ENCODE data around the gene PSMD14. TPM values are rescaled to one million over a fixed set of nuclear protein-coding genes. Genes with fewer than 3 reads are reported as not detected.

PSMD14 gene
- total RNA-seq, 1 experiment from 2014 or later = 93.7 TPM

DNA sequence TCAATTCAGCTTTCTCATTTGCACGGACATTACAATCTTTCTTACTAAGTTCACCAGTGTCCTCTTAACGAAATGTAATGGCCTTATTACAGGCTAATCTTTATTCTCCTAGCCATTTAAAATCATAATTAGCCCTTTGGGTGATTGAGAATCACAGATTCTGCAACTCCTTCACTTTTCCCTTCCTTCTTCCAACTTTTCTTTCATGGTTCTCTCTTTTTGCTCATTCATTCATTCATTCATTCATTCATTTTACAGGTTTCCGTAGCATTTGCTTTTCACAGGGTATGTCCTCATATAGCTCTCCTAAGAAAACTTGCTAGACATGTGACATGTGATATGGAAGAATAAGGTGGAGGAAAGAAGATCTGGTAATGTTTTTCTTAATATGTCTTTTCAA, 123.9 kb downstream of the PSMD14 start:
- TF ChIP-seq SIN3A (IDR thresholded peaks at IDR 0.05; ENCODE audit: borderline replicate concordance, insufficient read depth, low read depth, low read length) (no peak), TCF7L2 (IDR thresholded peaks at IDR 0.05; ENCODE audit: low read depth, low read length) (no peak), POLR2AphosphoS5 (IDR thresholded peaks at IDR 0.05; ENCODE audit: low read depth, low read length) (no peak)
- TF ChIP-seq, protein P1, sequence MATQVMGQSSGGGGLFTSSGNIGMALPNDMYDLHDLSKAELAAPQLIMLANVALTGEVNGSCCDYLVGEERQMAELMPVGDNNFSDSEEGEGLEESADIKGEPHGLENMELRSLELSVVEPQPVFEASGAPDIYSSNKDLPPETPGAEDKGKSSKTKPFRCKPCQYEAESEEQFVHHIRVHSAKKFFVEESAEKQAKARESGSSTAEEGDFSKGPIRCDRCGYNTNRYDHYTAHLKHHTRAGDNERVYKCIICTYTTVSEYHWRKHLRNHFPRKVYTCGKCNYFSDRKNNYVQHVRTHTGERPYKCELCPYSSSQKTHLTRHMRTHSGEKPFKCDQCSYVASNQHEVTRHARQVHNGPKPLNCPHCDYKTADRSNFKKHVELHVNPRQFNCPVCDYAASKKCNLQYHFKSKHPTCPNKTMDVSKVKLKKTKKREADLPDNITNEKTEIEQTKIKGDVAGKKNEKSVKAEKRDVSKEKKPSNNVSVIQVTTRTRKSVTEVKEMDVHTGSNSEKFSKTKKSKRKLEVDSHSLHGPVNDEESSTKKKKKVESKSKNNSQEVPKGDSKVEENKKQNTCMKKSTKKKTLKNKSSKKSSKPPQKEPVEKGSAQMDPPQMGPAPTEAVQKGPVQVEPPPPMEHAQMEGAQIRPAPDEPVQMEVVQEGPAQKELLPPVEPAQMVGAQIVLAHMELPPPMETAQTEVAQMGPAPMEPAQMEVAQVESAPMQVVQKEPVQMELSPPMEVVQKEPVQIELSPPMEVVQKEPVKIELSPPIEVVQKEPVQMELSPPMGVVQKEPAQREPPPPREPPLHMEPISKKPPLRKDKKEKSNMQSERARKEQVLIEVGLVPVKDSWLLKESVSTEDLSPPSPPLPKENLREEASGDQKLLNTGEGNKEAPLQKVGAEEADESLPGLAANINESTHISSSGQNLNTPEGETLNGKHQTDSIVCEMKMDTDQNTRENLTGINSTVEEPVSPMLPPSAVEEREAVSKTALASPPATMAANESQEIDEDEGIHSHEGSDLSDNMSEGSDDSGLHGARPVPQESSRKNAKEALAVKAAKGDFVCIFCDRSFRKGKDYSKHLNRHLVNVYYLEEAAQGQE (IDR thresholded peaks at IDR 0.05; ENCODE audit: insufficient read depth in 1 of 2, low read depth in 2 of 2, low read length in 1 of 2) = no peak
- TF ChIP-seq, protein P2, sequence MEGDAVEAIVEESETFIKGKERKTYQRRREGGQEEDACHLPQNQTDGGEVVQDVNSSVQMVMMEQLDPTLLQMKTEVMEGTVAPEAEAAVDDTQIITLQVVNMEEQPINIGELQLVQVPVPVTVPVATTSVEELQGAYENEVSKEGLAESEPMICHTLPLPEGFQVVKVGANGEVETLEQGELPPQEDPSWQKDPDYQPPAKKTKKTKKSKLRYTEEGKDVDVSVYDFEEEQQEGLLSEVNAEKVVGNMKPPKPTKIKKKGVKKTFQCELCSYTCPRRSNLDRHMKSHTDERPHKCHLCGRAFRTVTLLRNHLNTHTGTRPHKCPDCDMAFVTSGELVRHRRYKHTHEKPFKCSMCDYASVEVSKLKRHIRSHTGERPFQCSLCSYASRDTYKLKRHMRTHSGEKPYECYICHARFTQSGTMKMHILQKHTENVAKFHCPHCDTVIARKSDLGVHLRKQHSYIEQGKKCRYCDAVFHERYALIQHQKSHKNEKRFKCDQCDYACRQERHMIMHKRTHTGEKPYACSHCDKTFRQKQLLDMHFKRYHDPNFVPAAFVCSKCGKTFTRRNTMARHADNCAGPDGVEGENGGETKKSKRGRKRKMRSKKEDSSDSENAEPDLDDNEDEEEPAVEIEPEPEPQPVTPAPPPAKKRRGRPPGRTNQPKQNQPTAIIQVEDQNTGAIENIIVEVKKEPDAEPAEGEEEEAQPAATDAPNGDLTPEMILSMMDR (IDR thresholded peaks at IDR 0.05) = no peak
- Histone ChIP-seq H3K36me3 (ENCODE audit: control insufficient read depth, insufficient read depth, low read length) (no peaks in the 10 kb centered on the region), H3K4me1 (ENCODE audit: control insufficient read depth, insufficient read depth, low read length) (no peaks in the 10 kb centered on the region), H3K4me3 (ENCODE audit: low read depth in 2 of 2, low read length in 2 of 2) (no peak overlapping the region), H3K9me3 (ENCODE audit: control insufficient read depth, insufficient read depth, low read depth, low read length) (no peaks in the 10 kb centered on the region), H3K27ac (ENCODE audit: low read length) (no peak overlapping the region), H3K27me3 (ENCODE audit: control insufficient read depth, insufficient read depth, low read length) (peaks cover 2% of the 10 kb centered on the region; the same call in 1 of the 2 replicates)
- POLR2A ChIA-PET = no interaction called here
- DNase-seq (ENCODE audit: low read depth, low spot score) (no peak), ATAC-seq (no peak)
- in situ Hi-C loops (cut with HindIII; ENCODE audit: low pct_unique_long_range_greater_than_20kb, low sequenced_read_pairs) (no loop called here), intact Hi-C loops (cut with micrococcal nuclease; ENCODE audit: unreplicated experiment) (no loop called here)
- CTCF ChIA-PET = no interaction called here
- BruUV-seq (replicated peaks) = no TSS peak

DNA sequence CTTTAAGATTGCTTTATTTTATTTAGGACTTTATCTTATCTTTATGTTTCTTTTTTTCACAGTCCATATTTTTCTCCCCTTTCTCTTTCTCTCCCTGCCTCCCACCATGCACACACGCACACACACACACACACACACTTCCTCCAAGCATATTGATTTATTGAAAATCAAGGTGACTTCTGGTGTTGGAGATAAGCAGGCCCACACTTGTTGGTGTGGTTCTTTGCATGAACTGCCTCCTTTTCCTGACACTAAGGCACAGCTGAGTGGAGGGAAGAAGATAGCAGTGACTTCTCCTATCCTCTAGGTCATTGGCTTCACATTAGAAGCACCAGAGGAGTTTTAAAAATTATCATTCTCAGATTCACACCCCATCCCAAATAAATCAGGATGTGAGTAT, 125.9 kb downstream of the PSMD14 start:
- in situ Hi-C loops (cut with HindIII; ENCODE audit: low pct_unique_long_range_greater_than_20kb, low sequenced_read_pairs) = no loop called here
- no TSS peak for BruUV-seq (replicated peaks)
- Histone ChIP-seq H3K4me1 (ENCODE audit: control insufficient read depth, insufficient read depth, low read length) (no peaks in the 10 kb centered on the region), H3K4me3 (ENCODE audit: low read depth in 2 of 2, low read length in 2 of 2) (no peak overlapping the region), H3K36me3 (ENCODE audit: control insufficient read depth, insufficient read depth, low read length) (no peaks in the 10 kb centered on the region), H3K9me3 (ENCODE audit: control insufficient read depth, insufficient read depth, low read depth, low read length) (no peaks in the 10 kb centered on the region), H3K27ac (ENCODE audit: low read length) (no peak overlapping the region), H3K27me3 (ENCODE audit: control insufficient read depth, insufficient read depth, low read length) (peaks cover 2% of the 10 kb centered on the region; the same call in 1 of the 2 replicates)
- no peak for ATAC-seq
- CTCF ChIA-PET = no interaction called here
- POLR2A ChIA-PET = no interaction called here
- DNase-seq (ENCODE audit: low read depth, low spot score) = no peak
- TF ChIP-seq, protein P1 (IDR thresholded peaks at IDR 0.05; ENCODE audit: insufficient read depth in 1 of 2, low read depth in 2 of 2, low read length in 1 of 2) = no peak
- TF ChIP-seq POLR2AphosphoS5 (IDR thresholded peaks at IDR 0.05; ENCODE audit: low read depth, low read length) (no peak), TCF7L2 (IDR thresholded peaks at IDR 0.05; ENCODE audit: low read depth, low read length) (no peak), SIN3A (IDR thresholded peaks at IDR 0.05; ENCODE audit: borderline replicate concordance, insufficient read depth, low read depth, low read length) (no peak)
- TF ChIP-seq, protein P2 (IDR thresholded peaks at IDR 0.05) = no peak
- intact Hi-C loops (cut with micrococcal nuclease; ENCODE audit: unreplicated experiment) = no loop called here

Measured in Panc1 (cell line).